Astrocyte (in vitro differentiated cells and primary cell): ENCODE data around the gene DDN.

Source experiments
- EZH2 ChIP-seq: IDR thresholded peaks from 2 replicates; pipeline ENCODE4 v1.6.1; 2012; ENCODE audit warnings: mild to moderate bottlenecking, low read length, inconsistent platforms; ENCODE audit not compliant: insufficient read depth
- TF ChIP-seq, protein P1 (sequence below): IDR thresholded peaks from 2 replicates; pipeline ENCODE4 v1.5.1; 2011; ENCODE audit warnings: low read depth, mild to moderate bottlenecking, inconsistent platforms, low read length, moderate library complexity; ENCODE audit not compliant: insufficient read depth

DNA sequence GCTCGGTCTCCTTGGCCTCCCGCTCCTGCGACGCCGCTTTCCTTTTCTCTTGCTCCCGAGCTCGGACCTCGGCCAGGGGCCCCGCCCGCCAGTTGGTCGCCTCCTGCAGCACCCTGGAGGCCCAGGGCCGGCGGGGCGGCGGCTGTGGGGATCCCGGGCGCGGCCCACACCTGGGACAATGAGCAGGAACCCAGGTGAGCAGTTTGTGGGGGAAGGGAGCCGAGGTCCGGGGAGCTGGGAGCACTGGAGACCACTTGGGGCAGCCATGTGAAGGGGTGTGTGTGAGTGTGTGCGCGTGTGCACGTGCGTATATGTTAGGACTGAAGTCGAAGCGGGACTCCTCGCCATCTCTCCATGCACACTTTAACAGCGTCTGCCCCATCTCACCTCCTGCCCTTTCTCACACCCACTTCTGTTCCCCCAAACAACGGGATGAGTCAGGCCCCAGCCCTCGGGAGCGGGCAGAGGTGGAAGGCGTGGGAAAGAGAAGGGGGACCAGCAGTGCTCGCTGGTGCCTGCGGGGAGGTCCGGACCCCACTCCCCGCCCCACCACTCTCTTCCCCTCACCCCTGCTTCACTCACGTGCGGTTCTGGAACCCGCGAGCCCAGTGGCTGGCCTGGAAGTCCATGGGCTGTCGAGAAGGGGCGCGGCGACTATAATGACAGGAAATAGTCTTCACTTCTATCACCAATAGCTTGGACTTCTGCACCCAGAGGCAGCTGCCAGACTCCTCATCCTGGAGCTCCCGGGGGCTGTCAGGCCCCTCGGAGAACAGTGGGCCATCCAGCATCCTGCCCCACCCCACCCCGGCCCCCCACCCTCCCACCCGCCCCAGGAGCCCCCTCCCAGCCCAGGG lies 450 bp downstream of the DDN start:
- TF ChIP-seq, protein P1, sequence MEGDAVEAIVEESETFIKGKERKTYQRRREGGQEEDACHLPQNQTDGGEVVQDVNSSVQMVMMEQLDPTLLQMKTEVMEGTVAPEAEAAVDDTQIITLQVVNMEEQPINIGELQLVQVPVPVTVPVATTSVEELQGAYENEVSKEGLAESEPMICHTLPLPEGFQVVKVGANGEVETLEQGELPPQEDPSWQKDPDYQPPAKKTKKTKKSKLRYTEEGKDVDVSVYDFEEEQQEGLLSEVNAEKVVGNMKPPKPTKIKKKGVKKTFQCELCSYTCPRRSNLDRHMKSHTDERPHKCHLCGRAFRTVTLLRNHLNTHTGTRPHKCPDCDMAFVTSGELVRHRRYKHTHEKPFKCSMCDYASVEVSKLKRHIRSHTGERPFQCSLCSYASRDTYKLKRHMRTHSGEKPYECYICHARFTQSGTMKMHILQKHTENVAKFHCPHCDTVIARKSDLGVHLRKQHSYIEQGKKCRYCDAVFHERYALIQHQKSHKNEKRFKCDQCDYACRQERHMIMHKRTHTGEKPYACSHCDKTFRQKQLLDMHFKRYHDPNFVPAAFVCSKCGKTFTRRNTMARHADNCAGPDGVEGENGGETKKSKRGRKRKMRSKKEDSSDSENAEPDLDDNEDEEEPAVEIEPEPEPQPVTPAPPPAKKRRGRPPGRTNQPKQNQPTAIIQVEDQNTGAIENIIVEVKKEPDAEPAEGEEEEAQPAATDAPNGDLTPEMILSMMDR = no peak
- TF ChIP-seq EZH2 = no peak
